H1 (cell line): ENCODE data around the gene AGAP1. TPM values are rescaled to one million over a fixed set of nuclear protein-coding genes. Genes with fewer than 3 reads are reported as not detected.

Experiments used
- CTCF ChIA-PET: fragments of 300-600 bp; sonication (Branson Sonifier 250); formaldehyde crosslinking; loops from one replicate; lab custom pipeline; 2021; ENCODE audit not compliant: partially characterized antibody; lab: Charles Lee
- POLR2A ChIA-PET: fragments of 300-600 bp; sonication (Branson Sonifier 250); formaldehyde crosslinking; loops from one replicate; lab custom pipeline; 2021; ENCODE audit warnings: inconsistent platforms; ENCODE audit not compliant: partially characterized antibody; lab: Charles Lee
- DNase-seq, 2 experiments: peaks; one replicate each; pipeline versions ENCODE4 v3.0.0 to v3.0.0-alpha.2; 2010 to 2022; ENCODE audit warnings: low spot score in 2 of 2, low read depth in 1 of 2, mixed read lengths in 1 of 2
- FAIRE-seq: peaks from 2 replicates; lab custom pipeline; 2011; peaks lifted over from hg19 to GRCh38; lab: Jason Lieb, UNC
- H2AFZ ChIP-seq: 2 replicates; pipeline ENCODE4 v1.8.1; 2012; ENCODE audit warnings: low read length, inconsistent platforms
- H2AK5ac ChIP-seq: 2 replicates; pipeline ENCODE4 v1.6.1; 2013; ENCODE audit warnings: low read depth, low read length
- H2BK120ac ChIP-seq: replicated peaks from 2 replicates; pipeline ENCODE3; 2013; ENCODE audit warnings: low read depth, low read length, inconsistent platforms
- H2BK12ac ChIP-seq: 2 replicates; pipeline ENCODE4 v1.6.1; 2013; ENCODE audit warnings: low read depth, low read length
- H2BK15ac ChIP-seq: 2 replicates; pipeline ENCODE4 v1.6.1; 2013; ENCODE audit warnings: low read length
- H2BK20ac ChIP-seq: 2 replicates; pipeline ENCODE4 v1.6.1; 2013; ENCODE audit warnings: low read length
- H2BK5ac ChIP-seq: 2 replicates; pipeline ENCODE4 v1.6.1; 2013; ENCODE audit warnings: low read depth, low read length
- H3K14ac ChIP-seq: 2 replicates; pipeline ENCODE4 v1.6.1; 2013; ENCODE audit warnings: inconsistent platforms; ENCODE audit not compliant: insufficient read length
- H3K18ac ChIP-seq: 2 replicates; pipeline ENCODE4 v1.6.1; 2013; ENCODE audit warnings: low read length; ENCODE audit errors: extremely low read depth
- H3K23ac ChIP-seq: 2 replicates; pipeline ENCODE4 v1.6.1; 2013; ENCODE audit warnings: inconsistent platforms; ENCODE audit not compliant: insufficient read length
- H3K23me2 ChIP-seq: 2 replicates; pipeline ENCODE4 v1.6.1; 2013; ENCODE audit warnings: low read depth, low read length
- H3K27ac ChIP-seq: 2 replicates; pipeline ENCODE4 v1.6.1; 2011; ENCODE audit warnings: low read depth, low read length, inconsistent platforms
- H3K27me3 ChIP-seq, 4 experiments: replicated peaks in 1 of 4; 1 replicate in 1 of 4; 2 replicates in 3 of 4; pipeline versions ENCODE4 v1.6.1 to v1.8.1; 2011 to 2013; ENCODE audit warnings: low read length in 3 of 4, mild to moderate bottlenecking in 3 of 4, inconsistent platforms in 2 of 4, mixed read lengths in 2 of 4, moderate library complexity in 1 of 4; ENCODE audit not compliant: control insufficient read depth in 3 of 4, insufficient read depth in 3 of 4; ENCODE audit errors: extremely low read depth in 1 of 4
- H3K36me3 ChIP-seq, 4 experiments: 2 replicates each; pipeline versions ENCODE4 v1.6.1 to v1.8.1; 2011 to 2013; ENCODE audit warnings: mild to moderate bottlenecking in 4 of 4, low read length in 3 of 4, moderate library complexity in 2 of 4, control low read depth in 1 of 4, inconsistent platforms in 1 of 4; ENCODE audit not compliant: insufficient read depth in 4 of 4, control insufficient read depth in 2 of 4
- H3K4ac ChIP-seq: replicated peaks from 2 replicates; pipeline ENCODE3; 2013; ENCODE audit warnings: low read length, low read depth, mixed read lengths, inconsistent platforms; ENCODE audit not compliant: insufficient read length
- H3K4me1 ChIP-seq, 4 experiments: replicated peaks in 1 of 4; 1 replicate in 1 of 4; 2 replicates in 3 of 4; pipeline versions ENCODE4 v1.6.1 to v1.8.1; 2011 to 2013; ENCODE audit warnings: low read length in 3 of 4, inconsistent platforms in 2 of 4, mixed read lengths in 1 of 4; ENCODE audit not compliant: insufficient read depth in 4 of 4, control insufficient read depth in 3 of 4
- H3K4me2 ChIP-seq, 2 experiments: 2 replicates each; pipeline versions ENCODE4 v1.6.1 to v1.8.1; 2011 to 2013; ENCODE audit warnings: low read depth in 2 of 2, low read length in 2 of 2, control low read depth in 1 of 2, inconsistent platforms in 1 of 2, mild to moderate bottlenecking in 1 of 2; ENCODE audit not compliant: insufficient read depth in 1 of 2
- H3K4me3 ChIP-seq, 4 experiments: fragments of 200-600, 300-600 bp in 1 of 4; sonication (generic), shearing (Covaris generic), sonication (Bioruptor Twin) in 1 of 4; 2 replicates each; pipeline versions ENCODE4 v1.5.1 to v1.8.1; 2011 to 2016; ENCODE audit warnings: low read length in 4 of 4, low read depth in 3 of 4, control low read depth in 2 of 4, inconsistent platforms in 2 of 4, mild to moderate bottlenecking in 2 of 4, mixed read lengths in 1 of 4, moderate library complexity in 1 of 4; ENCODE audit not compliant: insufficient read depth in 2 of 4; ENCODE audit errors: extremely low read depth in 1 of 4
- H3K56ac ChIP-seq: replicated peaks from 2 replicates; pipeline ENCODE3; 2013; ENCODE audit warnings: low read depth, mild to moderate bottlenecking, mixed read lengths, low read length, inconsistent platforms; ENCODE audit not compliant: insufficient read length
- H3K79me1 ChIP-seq: 2 replicates; pipeline ENCODE4 v1.6.1; 2013; ENCODE audit warnings: low read depth, low read length, control low read depth
- H3K79me2 ChIP-seq, 2 experiments: 2 replicates each; pipeline versions ENCODE4 v1.6.1 to v1.8.1; 2012 to 2013; ENCODE audit warnings: low read length in 2 of 2, mild to moderate bottlenecking in 2 of 2, inconsistent platforms in 1 of 2; ENCODE audit not compliant: insufficient read depth in 2 of 2, control insufficient read depth in 1 of 2
- H3K9ac ChIP-seq, 4 experiments: replicated peaks in 1 of 4; 1 replicate in 1 of 4; 2 replicates in 3 of 4; pipeline versions ENCODE4 v1.6.1 to v1.8.1; 2011 to 2013; ENCODE audit warnings: low read depth in 3 of 4, low read length in 3 of 4, control low read depth in 2 of 4, mild to moderate bottlenecking in 2 of 4, moderate library complexity in 2 of 4, inconsistent platforms in 1 of 4; ENCODE audit errors: extremely low read depth in 1 of 4
- H3K9me3 ChIP-seq, 2 experiments: 2 replicates each; pipeline versions ENCODE4 v1.6.1 to v1.8.1; 2012 to 2013; ENCODE audit warnings: mild to moderate bottlenecking in 2 of 2, moderate library complexity in 2 of 2, control low read depth in 1 of 2, inconsistent platforms in 1 of 2, low read depth in 1 of 2, low read length in 1 of 2, mixed read lengths in 1 of 2; ENCODE audit not compliant: insufficient read depth in 2 of 2
- H4K20me1 ChIP-seq, 2 experiments: replicated peaks in 1 of 2; 2 replicates each; pipeline versions ENCODE3 to v1.8.1; 2011 to 2013; ENCODE audit warnings: inconsistent platforms in 2 of 2, low read length in 2 of 2, mild to moderate bottlenecking in 1 of 2; ENCODE audit not compliant: insufficient read depth in 2 of 2, control insufficient read depth in 1 of 2
- H4K5ac ChIP-seq: 2 replicates; pipeline ENCODE4 v1.6.1; 2013; ENCODE audit warnings: low read length, low read depth, mixed read lengths, inconsistent platforms; ENCODE audit not compliant: insufficient read length
- H4K8ac ChIP-seq: 2 replicates; pipeline ENCODE4 v1.8.0; 2013; ENCODE audit warnings: mild to moderate bottlenecking, moderate library complexity, low read length, inconsistent platforms; ENCODE audit not compliant: insufficient read depth; ENCODE audit errors: extremely low read depth
- H4K91ac ChIP-seq: replicated peaks from 2 replicates; pipeline ENCODE3; 2013; ENCODE audit warnings: low read length, mixed read lengths, inconsistent platforms; ENCODE audit not compliant: insufficient read length
- ASH2L ChIP-seq: fragments of 200-600, 300-600 bp; sonication (generic); IDR thresholded peaks from one replicate; pipeline ENCODE4 v1.7.1; 2017; ENCODE audit warnings: low read length
- CBX5 ChIP-seq: fragments of 300-800, 300-1000 bp; sonication (generic); IDR thresholded peaks from 2 replicates; pipeline ENCODE4 v1.7.1; 2016; ENCODE audit warnings: antibody characterized with exemption, low read length, low read depth
- CHD1 ChIP-seq: IDR thresholded peaks from 2 replicates; pipeline ENCODE4 v1.6.1; 2012; ENCODE audit warnings: low read depth, low read length, improper control_type of control experiment
- RXRA ChIP-seq: IDR thresholded peaks from 2 replicates; pipeline ENCODE4 v1.6.1; 2011; ENCODE audit warnings: low read depth, mild to moderate bottlenecking, low read length, moderate library complexity; ENCODE audit not compliant: insufficient read depth
- SIRT6 ChIP-seq: IDR thresholded peaks from one replicate; pipeline ENCODE4 v1.7.1; 2012; ENCODE audit warnings: low read length, inconsistent platforms
- SP2 ChIP-seq: IDR thresholded peaks from 2 replicates; pipeline ENCODE4 v1.6.1; 2012; ENCODE audit warnings: mild to moderate bottlenecking, low read length, inconsistent platforms
- WGBS, 2 experiments: shearing (Covaris generic) in 1 of 2; methylation state at CpG; one replicate each; pipeline versions ENCODE4 v1.1.6 to v1.1.7; 2013 to 2015; ENCODE audit warnings: low lambda C conversion rate in 2 of 2, mixed read lengths in 2 of 2, inconsistent platforms in 1 of 2, low coverage in 1 of 2, missing lambda C conversion rate in 1 of 2; ENCODE audit not compliant: insufficient replicate concordance in 2 of 2, insufficient coverage in 1 of 2, insufficient read length in 1 of 2; ENCODE audit errors: extremely low coverage in 1 of 2, missing lambda C conversion rate in 1 of 2; 5-methylcytosine and 5-hydroxymethylcytosine counted together
- polyA plus RNA-seq, 7 experiments: library from polyadenylated mRNA; depleted of rRNA in 3 of 7; stranded (reverse) in 5 of 7; unstranded in 2 of 7; fragments of >200 nt in 5 of 7; fragments of 200-250 nt in 2 of 7; gene quantifications; 1 replicate in 5 of 7; 2 replicates in 1 of 7; 4 replicates in 1 of 7; pipeline versions ENCODE4 v1.2.1 to v1.2.3, GENCODE V29; 2011 to 2013; ENCODE audit warnings: missing spikeins in 2 of 7, mixed read lengths in 2 of 7
- total RNA-seq: library from RNA; stranded (reverse); fragmentation: NEBNext Ultra II Directional; extraction: Animal tissue kit (Norgen Biotek cat#: 25700); gene quantifications from 2 replicates; pipeline ENCODE4 v1.2.1, GENCODE V29; 2021
- TF ChIP-seq, protein P1 (sequence below): IDR thresholded peaks from 2 replicates; pipeline ENCODE4 v1.6.1; 2012; ENCODE audit warnings: low read length, inconsistent platforms

Gene AGAP1
- total and polyA plus RNA-seq, 2 of the 8 experiments (the other 6 are each of a cell fraction or from before 2014, with no cell fraction given): 18.1 to 39.4 TPM

GRCh38 chr2:235909358-235909757, 415.5 kb downstream of the AGAP1 start:
- Histone ChIP-seq H4K8ac (no peak overlapping the region), H3K4ac (no peak overlapping the region), H3K79me2 (no peaks in the 10 kb centered on the region), H3K23ac (no peak overlapping the region), H2AFZ (no peak overlapping the region), H2BK120ac (no peak overlapping the region), H3K14ac (no peak overlapping the region), H2BK20ac (no peak overlapping the region), H3K56ac (no peak overlapping the region), H2AK5ac (no peak overlapping the region), H3K9ac (no peak overlapping the region), H3K79me1 (no peaks in the 10 kb centered on the region), H3K4me3 (no peak overlapping the region), H3K9me3 (no peaks in the 10 kb centered on the region), H3K23me2 (no peaks in the 10 kb centered on the region), H3K36me3 (peaks cover 0 to 3% (median 0%) of the 10 kb centered on the region in 4 experiments; a peak in 1 of 8 replicates), H2BK15ac (no peak overlapping the region), H3K27ac (no peak overlapping the region), H3K18ac (no peak overlapping the region), H3K4me2 (no peak overlapping the region), H2BK12ac (no peak overlapping the region), H2BK5ac (no peak overlapping the region), H3K4me1 (peaks cover 0 to 2% (median 0%) of the 10 kb centered on the region in 4 experiments; a peak in 3 of 7 replicates), H4K5ac (no peak overlapping the region), H4K20me1 (no peaks in the 10 kb centered on the region), H4K91ac (no peak overlapping the region), H3K27me3 (no peaks in the 10 kb centered on the region)
- ChIA-PET CTCF (interaction anchor here (2.9 kb wide), 1 partner anchor 27 kb away, joined by 9 read pairs; no protein-coding TSS in a partner anchor), POLR2A (no interaction called here)
- FAIRE-seq: no peak
- TF ChIP-seq CBX5 (no peak), SP2 (no peak), SIRT6 (no peak), CHD1 (no peak), RXRA (no peak), ASH2L (no peak)
- TF ChIP-seq, protein P1, sequence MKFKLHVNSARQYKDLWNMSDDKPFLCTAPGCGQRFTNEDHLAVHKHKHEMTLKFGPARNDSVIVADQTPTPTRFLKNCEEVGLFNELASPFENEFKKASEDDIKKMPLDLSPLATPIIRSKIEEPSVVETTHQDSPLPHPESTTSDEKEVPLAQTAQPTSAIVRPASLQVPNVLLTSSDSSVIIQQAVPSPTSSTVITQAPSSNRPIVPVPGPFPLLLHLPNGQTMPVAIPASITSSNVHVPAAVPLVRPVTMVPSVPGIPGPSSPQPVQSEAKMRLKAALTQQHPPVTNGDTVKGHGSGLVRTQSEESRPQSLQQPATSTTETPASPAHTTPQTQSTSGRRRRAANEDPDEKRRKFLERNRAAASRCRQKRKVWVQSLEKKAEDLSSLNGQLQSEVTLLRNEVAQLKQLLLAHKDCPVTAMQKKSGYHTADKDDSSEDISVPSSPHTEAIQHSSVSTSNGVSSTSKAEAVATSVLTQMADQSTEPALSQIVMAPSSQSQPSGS: no peak
- no peak for DNase-seq
- 81% methylated on average over 2 of the region's 2 CpGs; no CpG with 5 or more reads in 1 of the 2 experiments for whole genome bisulfite sequencing, 2 experiments
